Mucosa of rectum (tissue), 2 donors: ENCODE data around the gene AMMECR1L.

Experiments
- H3K27ac ChIP-seq, 2 donors: one replicate each; pipeline ENCODE4 v1.7.0; 2013; ENCODE audit warnings: inconsistent platforms in 2 of 2, low read depth in 2 of 2, low read length in 2 of 2
- H3K27me3 ChIP-seq, 2 donors: one replicate each; pipeline ENCODE4 v1.7.0; 2013; ENCODE audit warnings: low read length in 2 of 2; ENCODE audit not compliant: control insufficient read depth in 2 of 2, insufficient read depth in 2 of 2
- H3K36me3 ChIP-seq, 2 donors: one replicate each; pipeline ENCODE4 v1.7.0; 2013; ENCODE audit warnings: low read length in 2 of 2; ENCODE audit not compliant: control insufficient read depth in 2 of 2, insufficient read depth in 2 of 2
- H3K4me1 ChIP-seq, 2 donors: one replicate each; pipeline ENCODE4 v1.7.0; 2013; ENCODE audit warnings: low read length in 2 of 2, mild to moderate bottlenecking in 1 of 2; ENCODE audit not compliant: control insufficient read depth in 2 of 2, insufficient read depth in 2 of 2
- H3K4me3 ChIP-seq, 2 donors: one replicate each; pipeline ENCODE4 v1.7.0; 2013; ENCODE audit warnings: low read length in 2 of 2
- H3K9ac ChIP-seq, 2 donors: one replicate each; pipeline ENCODE4 v1.7.0; 2013; ENCODE audit warnings: low read length in 2 of 2, low read depth in 1 of 2, mild to moderate bottlenecking in 1 of 2
- H3K9me3 ChIP-seq, 2 donors: one replicate each; pipeline ENCODE4 v1.7.0; 2013; ENCODE audit warnings: low read length in 2 of 2; ENCODE audit not compliant: control insufficient read depth in 2 of 2
- donor health status: healthy.
- donor health status: Normal muscosa, but diverticular disease.

The AMMECR1L gene

DNA sequence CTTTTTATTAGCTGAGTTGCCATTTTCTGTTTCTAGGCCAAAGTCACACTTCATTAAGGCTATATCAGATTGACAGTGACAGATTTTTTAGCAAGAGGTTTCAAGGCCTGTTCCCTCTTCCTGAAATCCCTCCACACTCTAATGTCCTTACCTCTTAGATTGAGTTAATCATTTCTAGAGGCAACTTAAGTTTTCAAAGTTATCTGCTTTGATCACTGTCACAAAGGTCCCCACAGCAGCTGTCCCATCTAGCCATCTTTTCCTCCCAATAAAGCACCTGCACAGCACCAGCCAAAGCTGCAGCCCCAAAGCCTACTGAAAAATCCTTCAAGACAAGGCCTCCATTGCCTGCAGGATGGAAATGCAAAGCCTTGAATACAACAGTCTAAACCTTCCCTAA lies 13.4 kb downstream of the AMMECR1L start:
- peaks cover 41 to 46% of the 10 kb centered on the region in 2 donors for H3K36me3 ChIP-seq
- no peak overlapping the region for H3K27ac ChIP-seq
- peaks cover 4 to 6% of the 10 kb centered on the region in 2 donors for H3K4me1 ChIP-seq
- H3K4me3 ChIP-seq: no peak overlapping the region
- peak overlapping the region in 1 of 2 donors; percentile 41 for H3K9ac ChIP-seq
- H3K27me3 ChIP-seq: no peaks in the 10 kb centered on the region
- no peaks in the 10 kb centered on the region for H3K9me3 ChIP-seq

DNA sequence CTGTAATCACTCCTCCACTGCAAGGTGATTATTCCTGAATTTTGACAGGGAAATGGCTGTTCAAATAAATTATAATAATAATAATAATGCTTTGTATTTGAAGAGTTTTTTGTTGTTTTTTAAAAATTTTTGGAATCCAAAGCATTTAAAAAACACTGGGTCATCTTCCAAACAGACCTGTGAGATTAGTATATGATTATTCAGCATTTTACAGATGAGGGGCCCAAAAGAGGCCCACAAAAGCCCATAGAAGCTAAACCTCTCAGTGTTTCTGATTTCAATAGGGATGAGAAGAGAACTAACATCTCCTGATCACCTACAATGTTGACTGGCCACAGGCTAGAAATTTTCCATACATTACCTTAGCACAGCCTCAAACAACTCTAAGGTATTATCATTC lies 19.8 kb downstream of the AMMECR1L start:
- Histone ChIP-seq H3K27ac (no peak overlapping the region), H3K4me1 (peaks cover 5 to 8% of the 10 kb centered on the region in 2 donors), H3K27me3 (no peaks in the 10 kb centered on the region), H3K9me3 (no peaks in the 10 kb centered on the region), H3K4me3 (no peak overlapping the region), H3K36me3 (peaks cover 58 to 65% of the 10 kb centered on the region in 2 donors), H3K9ac (no peak overlapping the region)

DNA sequence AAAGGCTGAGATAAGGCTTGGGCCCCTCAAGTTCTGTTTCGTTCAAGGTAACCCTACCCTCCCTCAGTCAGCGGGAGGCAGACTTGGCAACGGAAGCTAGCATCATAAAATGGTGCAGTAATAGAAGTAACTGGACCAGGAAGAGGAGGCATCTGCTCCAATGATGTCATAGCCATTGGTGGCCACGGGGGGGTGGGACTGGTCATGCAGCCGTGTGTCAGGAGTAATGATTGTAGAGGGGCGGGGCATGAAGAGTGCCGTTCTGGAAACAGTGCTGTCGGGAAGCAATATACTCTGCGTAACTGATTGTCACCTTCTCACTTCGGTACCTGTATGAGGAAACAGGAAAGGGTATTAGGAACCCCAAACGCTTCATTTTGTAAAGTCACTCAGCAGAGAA lies 20.9 kb downstream of the AMMECR1L start:
- Histone ChIP-seq H3K27me3 (no peaks in the 10 kb centered on the region), H3K4me1 (peaks cover 6 to 8% of the 10 kb centered on the region in 2 donors), H3K9me3 (no peaks in the 10 kb centered on the region), H3K4me3 (peak overlapping the region in 1 of 2 donors; percentile 8), H3K9ac (peak overlapping the region; percentile 5 to 20), H3K36me3 (peaks cover 52 to 58% of the 10 kb centered on the region in 2 donors), H3K27ac (peak overlapping the region; percentile 46 to 59)

- H3K36me3 ChIP-seq: peaks cover 33 to 45% of the 10 kb centered on the region in 2 donors
- no peak overlapping the region for H3K9ac ChIP-seq
- H3K27me3 ChIP-seq: no peaks in the 10 kb centered on the region
- H3K4me1 ChIP-seq: peaks cover 9 to 11% of the 10 kb centered on the region in 2 donors
- no peak overlapping the region for H3K27ac ChIP-seq
- no peaks in the 10 kb centered on the region for H3K9me3 ChIP-seq
- no peak overlapping the region for H3K4me3 ChIP-seq
Measured at GRCh38 chr2:127862228-127862627, 23.5 kb downstream of the AMMECR1L start.

GRCh38 chr2:127860130-127860529 lies 25.6 kb downstream of the AMMECR1L start:
- Histone ChIP-seq H3K4me3 (peak overlapping the region in 1 of 2 donors; percentile 37), H3K27ac (no peak overlapping the region), H3K36me3 (peaks cover 17 to 27% of the 10 kb centered on the region in 2 donors), H3K4me1 (peaks cover 11 to 14% of the 10 kb centered on the region in 2 donors), H3K9me3 (no peaks in the 10 kb centered on the region), H3K27me3 (no peaks in the 10 kb centered on the region), H3K9ac (no peak overlapping the region)

GRCh38 chr2:127859712-127860085 lies 26.1 kb downstream of the AMMECR1L start:
- peaks cover 13 to 23% of the 10 kb centered on the region in 2 donors for H3K36me3 ChIP-seq
- H3K9ac ChIP-seq: no peak overlapping the region
- H3K4me1 ChIP-seq: peaks cover 10 to 14% of the 10 kb centered on the region in 2 donors
- no peak overlapping the region for H3K27ac ChIP-seq
- no peaks in the 10 kb centered on the region for H3K27me3 ChIP-seq
- no peaks in the 10 kb centered on the region for H3K9me3 ChIP-seq
- peak overlapping the region in 1 of 2 donors; percentile 37 for H3K4me3 ChIP-seq

DNA sequence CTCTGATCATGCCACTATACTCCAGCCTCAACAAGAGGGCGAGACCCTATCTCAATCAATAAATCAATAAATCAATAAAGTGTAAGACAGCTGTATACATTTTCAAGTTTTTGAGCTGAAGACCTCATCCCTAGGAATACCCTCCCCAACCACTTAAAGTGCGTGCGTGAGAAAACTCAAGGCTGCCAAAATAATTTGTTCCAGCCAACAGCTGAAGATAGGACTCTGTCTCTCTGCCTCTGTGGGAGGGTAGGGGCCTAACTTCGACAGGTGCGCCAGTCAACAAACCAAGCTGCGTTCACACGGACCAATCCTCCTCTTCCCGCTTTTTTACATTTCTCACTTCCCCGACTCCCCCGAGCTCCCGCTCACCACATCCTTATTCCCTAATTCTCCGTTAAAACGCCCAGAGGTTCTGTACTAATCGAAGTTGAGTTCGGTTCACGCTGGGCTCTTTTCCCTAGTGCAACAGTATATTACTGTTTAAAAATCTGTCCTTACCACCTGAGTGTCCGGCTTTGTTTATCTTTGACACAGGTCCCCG lies 28.4 kb downstream of the AMMECR1L start:
- Histone ChIP-seq H3K4me3 (peak overlapping the region; percentile 79 to 93), H3K4me1 (peaks cover 8 to 14% of the 10 kb centered on the region in 2 donors)

DNA sequence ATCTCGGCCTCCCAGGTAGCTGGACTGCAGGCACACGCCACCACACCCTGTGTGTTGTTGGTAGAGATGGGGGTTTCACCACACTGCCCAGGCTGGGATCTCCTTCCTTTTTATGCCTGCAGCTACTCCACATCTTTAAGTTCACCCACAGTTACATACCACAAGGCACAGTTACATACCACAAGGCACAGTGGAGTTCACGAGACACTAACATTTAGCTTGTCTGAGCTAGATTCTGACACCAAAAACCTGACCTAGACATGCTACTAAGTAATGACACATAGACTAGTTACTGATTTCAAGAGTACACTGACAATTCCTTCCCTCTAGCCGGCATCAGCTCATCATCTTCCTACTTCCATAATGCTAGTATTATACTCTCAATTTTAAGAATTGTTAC lies 32.1 kb downstream of the AMMECR1L start:
- H3K27me3 ChIP-seq: no peaks in the 10 kb centered on the region
- H3K27ac ChIP-seq: no peak overlapping the region
- H3K36me3 ChIP-seq: peaks cover 16 to 36% of the 10 kb centered on the region in 2 donors
- H3K9me3 ChIP-seq: no peaks in the 10 kb centered on the region
- peaks cover 8 to 9% of the 10 kb centered on the region in 2 donors for H3K4me1 ChIP-seq
- H3K4me3 ChIP-seq: no peak overlapping the region
- H3K9ac ChIP-seq: no peak overlapping the region

More for the DNA sequence above, 28.4 kb downstream of the AMMECR1L start:
- H3K36me3 ChIP-seq: peaks cover 10 to 15% of the 10 kb centered on the region in 2 donors
- H3K9ac ChIP-seq: peak overlapping the region; percentile 68 to 87
- H3K27ac ChIP-seq: peak overlapping the region; percentile 75 to 76
- no peaks in the 10 kb centered on the region for H3K27me3 ChIP-seq
- no peaks in the 10 kb centered on the region for H3K9me3 ChIP-seq

DNA sequence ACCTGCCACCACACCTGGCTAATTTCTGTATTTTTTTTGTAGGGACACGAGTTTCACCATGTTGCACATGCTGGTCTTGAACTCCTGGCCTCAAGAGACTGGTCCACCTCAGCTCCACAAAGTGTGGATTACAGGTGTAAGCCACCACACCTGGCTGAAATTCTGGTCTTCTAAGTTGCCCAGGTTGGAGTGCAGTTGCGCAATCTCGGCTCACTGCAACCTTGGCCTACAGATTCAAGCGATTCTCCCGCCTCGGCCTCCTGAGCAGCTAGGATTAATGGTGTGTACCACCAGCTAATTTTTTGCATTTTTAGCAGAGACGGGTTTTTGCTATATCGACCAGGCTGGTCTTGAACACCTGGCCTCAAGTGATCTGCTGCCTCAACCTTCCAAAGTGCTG lies 33.4 kb downstream of the AMMECR1L start:
- Histone ChIP-seq H3K4me1 (peaks cover 8 to 9% of the 10 kb centered on the region in 2 donors), H3K9me3 (no peaks in the 10 kb centered on the region), H3K27ac (no peak overlapping the region), H3K27me3 (no peaks in the 10 kb centered on the region), H3K36me3 (peaks cover 23 to 43% of the 10 kb centered on the region in 2 donors), H3K9ac (no peak overlapping the region), H3K4me3 (no peak overlapping the region)

DNA sequence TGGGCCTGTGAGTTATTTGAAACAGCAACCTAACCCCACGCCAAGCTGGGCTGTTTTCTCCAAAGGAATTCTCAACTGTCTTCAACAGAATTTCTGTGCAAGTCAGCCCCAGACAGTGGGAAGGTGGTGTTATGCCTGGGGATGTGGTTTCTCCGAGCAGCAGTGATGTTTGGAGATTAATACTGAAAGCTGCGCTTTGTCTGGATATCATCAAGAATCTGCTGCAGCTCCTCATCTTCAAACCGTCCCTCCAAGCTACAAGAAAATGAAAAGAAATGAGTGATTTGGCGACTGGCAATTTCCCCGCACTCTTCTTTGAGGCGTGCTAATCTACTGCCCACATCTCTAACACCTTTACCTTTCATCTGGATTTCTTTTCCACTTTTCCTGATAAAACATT lies 37.8 kb downstream of the AMMECR1L start:
- no peak overlapping the region for H3K9ac ChIP-seq
- no peaks in the 10 kb centered on the region for H3K27me3 ChIP-seq
- no peak overlapping the region for H3K4me3 ChIP-seq
- no peaks in the 10 kb centered on the region for H3K9me3 ChIP-seq
- no peak overlapping the region for H3K27ac ChIP-seq
- peaks cover 27 to 46% of the 10 kb centered on the region in 2 donors for H3K36me3 ChIP-seq
- H3K4me1 ChIP-seq: no peaks in the 10 kb centered on the region
